Loucy (cell line): ENCODE results near the gene KAT6B.

Source experiments
- H2AFZ ChIP-seq: fragments of 200-600 bp; sonication (generic); 2 replicates; pipeline ENCODE4 v1.6.0; 2016; ENCODE audit warnings: antibody characterized with exemption, mild to moderate bottlenecking, low read length, moderate library complexity
- H3F3A ChIP-seq: fragments of 200-600 bp; 2 replicates; pipeline ENCODE4 v1.6.0; 2016; ENCODE audit warnings: antibody characterized with exemption, low read depth, mild to moderate bottlenecking
- H3K27me3 ChIP-seq: fragments of 200-600 bp; sonication (generic); 2 replicates; pipeline ENCODE4 v1.6.1; 2014; ENCODE audit warnings: low read length, mild to moderate bottlenecking; ENCODE audit not compliant: insufficient read depth, poor library complexity, severe bottlenecking
- H3K36me3 ChIP-seq: fragments of 200-600 bp; sonication (generic); 2 replicates; pipeline ENCODE4 v1.6.1; 2016; ENCODE audit warnings: low read length; ENCODE audit not compliant: insufficient read depth
- H3K4me1 ChIP-seq: fragments of 200-600 bp; sonication (generic); 2 replicates; pipeline ENCODE4 v1.5.1; 2014; ENCODE audit warnings: low read length, mild to moderate bottlenecking; ENCODE audit not compliant: insufficient read depth, poor library complexity, severe bottlenecking
- H3K4me2 ChIP-seq: fragments of 200-600 bp; sonication (generic); 2 replicates; pipeline ENCODE4 v1.6.0; 2014; ENCODE audit warnings: antibody characterized with exemption, low read length, low read depth, mild to moderate bottlenecking; ENCODE audit not compliant: poor library complexity, severe bottlenecking
- H3K4me3 ChIP-seq: fragments of 200-600 bp; sonication (generic); 2 replicates; pipeline ENCODE4 v1.5.1; 2014; ENCODE audit warnings: low read length, mild to moderate bottlenecking, mixed read lengths; ENCODE audit not compliant: poor library complexity, severe bottlenecking
- H3K79me2 ChIP-seq: fragments of 200-600 bp; sonication (generic); 2 replicates; pipeline ENCODE4 v1.6.1; 2014; ENCODE audit warnings: low read length; ENCODE audit not compliant: insufficient read depth
- H3K9ac ChIP-seq: fragments of 200-600 bp; sonication (generic); 2 replicates; pipeline ENCODE4 v1.6.0; 2014; ENCODE audit warnings: mild to moderate bottlenecking, low read depth, low read length, moderate library complexity; ENCODE audit not compliant: poor library complexity, severe bottlenecking
- H3K9me2 ChIP-seq: fragments of 200-600 bp; sonication (generic); replicated peaks from 2 replicates; pipeline ENCODE4 v1.6.1; 2016; ENCODE audit warnings: low read depth, low read length, mixed read lengths
- H3K9me3 ChIP-seq: fragments of 200-600 bp; sonication (generic); 2 replicates; pipeline ENCODE4 v1.6.1; 2014; ENCODE audit warnings: mild to moderate bottlenecking, antibody characterized with exemption, low read length, low read depth; ENCODE audit not compliant: insufficient read depth
- H4K20me1 ChIP-seq: fragments of 200-600 bp; sonication (generic); 2 replicates; pipeline ENCODE4 v1.6.0; 2014; ENCODE audit warnings: antibody characterized with exemption, low read length, mild to moderate bottlenecking; ENCODE audit not compliant: insufficient read depth, poor library complexity, severe bottlenecking
- CTCF ChIP-seq: fragments of 200-600 bp; sonication (generic); conservative IDR thresholded peaks from 2 replicates; pipeline ENCODE4 v1.5.1; 2014; ENCODE audit warnings: mild to moderate bottlenecking, antibody characterized with exemption, low read length
- EZH2phosphoT487 ChIP-seq: fragments of 200-600 bp; IDR thresholded peaks from 2 replicates; pipeline ENCODE4 v1.6.1; 2018; ENCODE audit warnings: antibody characterized with exemption, mild to moderate bottlenecking, moderate library complexity, borderline replicate concordance

Gene KAT6B

DNA sequence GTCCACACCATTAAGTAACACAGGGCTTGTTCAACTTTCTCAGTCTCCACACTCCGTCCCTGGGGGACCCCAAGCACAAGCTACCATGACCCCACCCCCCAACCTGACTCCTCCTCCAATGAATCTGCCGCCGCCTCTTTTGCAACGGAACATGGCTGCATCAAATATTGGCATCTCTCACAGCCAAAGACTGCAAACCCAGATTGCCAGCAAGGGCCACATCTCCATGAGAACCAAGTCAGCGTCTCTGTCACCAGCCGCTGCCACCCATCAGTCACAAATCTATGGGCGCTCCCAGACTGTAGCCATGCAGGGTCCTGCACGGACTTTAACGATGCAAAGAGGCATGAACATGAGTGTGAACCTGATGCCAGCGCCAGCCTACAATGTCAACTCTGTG lies 204.0 kb downstream of the KAT6B start:
- no peaks in the 10 kb centered on the region for H3K79me2 ChIP-seq
- H3K36me3 ChIP-seq, result peaks cover 58% of the 10 kb centered on the region
- no peak overlapping the region for H2AFZ ChIP-seq
- no peaks in the 10 kb centered on the region for H3K27me3 ChIP-seq
- no peaks in the 10 kb centered on the region for H3F3A ChIP-seq
- TF ChIP-seq CTCF (no peak), EZH2phosphoT487 (no peak)
- H3K4me3 ChIP-seq, result no peak overlapping the region
- no peak overlapping the region for H3K9ac ChIP-seq
- H3K4me2 ChIP-seq, result no peak overlapping the region
- H3K9me3 ChIP-seq, result no peaks in the 10 kb centered on the region
- H4K20me1 ChIP-seq, result no peaks in the 10 kb centered on the region
- H3K4me1 ChIP-seq, result no peaks in the 10 kb centered on the region
- no peaks in the 10 kb centered on the region for H3K9me2 ChIP-seq

DNA sequence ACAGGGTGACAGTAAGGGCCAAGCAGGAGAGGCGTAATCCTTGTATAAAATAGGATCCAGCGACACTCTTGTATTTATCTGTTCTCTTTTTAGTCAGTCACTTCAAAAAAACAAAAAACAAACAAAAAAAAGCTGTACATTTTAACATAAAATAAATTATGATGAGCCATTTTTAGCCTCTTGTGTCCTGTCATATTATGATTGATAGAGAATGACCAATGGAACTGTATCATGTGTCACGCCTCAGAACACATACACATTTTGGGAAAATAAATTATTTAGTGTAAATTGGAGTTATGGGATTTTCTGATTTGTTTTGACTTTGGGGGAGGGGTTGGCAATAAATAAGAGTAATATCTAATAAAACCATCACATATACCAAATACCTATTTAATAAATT lies 205.7 kb downstream of the KAT6B start:
- H3K36me3 ChIP-seq, result peaks cover 40% of the 10 kb centered on the region
- H3K9ac ChIP-seq, result no peak overlapping the region
- no peak for TF ChIP-seq CTCF
- TF ChIP-seq EZH2phosphoT487, result no peak
- no peaks in the 10 kb centered on the region for H3F3A ChIP-seq
- no peak overlapping the region for H3K4me2 ChIP-seq
- H3K27me3 ChIP-seq, result no peaks in the 10 kb centered on the region
- H3K9me2 ChIP-seq, result no peaks in the 10 kb centered on the region
- H3K9me3 ChIP-seq, result no peaks in the 10 kb centered on the region
- no peak overlapping the region for H3K4me3 ChIP-seq
- H4K20me1 ChIP-seq, result no peaks in the 10 kb centered on the region
- H3K79me2 ChIP-seq, result no peaks in the 10 kb centered on the region
- no peaks in the 10 kb centered on the region for H3K4me1 ChIP-seq
- no peak overlapping the region for H2AFZ ChIP-seq

DNA sequence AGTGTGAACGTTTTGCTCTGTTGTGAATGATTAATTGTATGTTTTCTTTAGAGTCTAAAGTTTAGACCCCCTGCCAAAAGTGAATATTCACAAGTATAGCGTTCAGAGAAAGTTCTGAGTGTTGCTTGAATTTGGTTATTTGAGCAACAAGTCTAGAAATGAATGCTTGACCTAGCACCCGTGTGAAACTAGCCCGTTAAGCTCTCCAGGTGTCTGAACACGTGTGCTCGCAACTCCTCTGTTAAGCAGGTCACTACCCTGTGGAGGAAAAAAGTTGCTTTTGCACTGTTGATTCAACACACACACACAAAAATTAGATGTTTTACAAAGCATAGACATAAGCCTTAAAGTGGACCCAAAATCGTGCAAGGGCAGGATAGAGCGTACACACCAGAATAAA lies 206.4 kb downstream of the KAT6B start:
- no peaks in the 10 kb centered on the region for H3K4me1 ChIP-seq
- H3K4me2 ChIP-seq, result no peak overlapping the region
- no peaks in the 10 kb centered on the region for H3K79me2 ChIP-seq
- no peaks in the 10 kb centered on the region for H3K27me3 ChIP-seq
- H2AFZ ChIP-seq, result no peak overlapping the region
- no peaks in the 10 kb centered on the region for H4K20me1 ChIP-seq
- no peaks in the 10 kb centered on the region for H3K9me3 ChIP-seq
- H3K4me3 ChIP-seq, result no peak overlapping the region
- H3K9me2 ChIP-seq, result no peaks in the 10 kb centered on the region
- no peaks in the 10 kb centered on the region for H3F3A ChIP-seq
- TF ChIP-seq EZH2phosphoT487 (no peak), CTCF (no peak)
- H3K9ac ChIP-seq, result no peak overlapping the region
- H3K36me3 ChIP-seq, result peaks cover 34% of the 10 kb centered on the region
